Measurements from ENCODE around the gene ATXN1. TPM values are rescaled to one million over a fixed set of nuclear protein-coding genes. Genes with fewer than 3 reads are reported as not detected.
"Not testable (repeated sequence)": the region's sequence is repeated elsewhere in the genome, so short reads cannot be mapped to it uniquely, and the experiment has no call there.

The ATXN1 gene
- total RNA-seq, 2 donors from 2014 or later = 34.6 to 36.7 TPM

GRCh38 chr6:16412171-16412570 lies 349.1 kb downstream of the ATXN1 start:
- ATAC-seq = no peak
- intact Hi-C loops (cut with DNase I) = loop anchor here in 1 of 2 donors (5.0 kb wide), 1 partner anchor 80 kb away; no protein-coding TSS in a partner anchor
- no peak for DNase-seq

GRCh38 chr6:16409531-16410441 lies 351.5 kb downstream of the ATXN1 start:
- peak; percentile 57 for DNase-seq
- intact Hi-C loops (cut with DNase I) = loop anchor here (2.0 to 5.0 kb wide), 2 partner anchors 77 to 79 kb away; no protein-coding TSS in a partner anchor
- ATAC-seq = peak; percentile 54 to 67

GRCh38 chr6:16408766-16409165 lies 352.5 kb downstream of the ATXN1 start:
- intact Hi-C loops (cut with DNase I) = loop anchor here in 1 of 2 donors (2.0 kb wide), 1 partner anchor 78 kb away; no protein-coding TSS in a partner anchor
- no peak for ATAC-seq
- DNase-seq = no peak

GRCh38 chr6:16406966-16407365 lies 354.3 kb downstream of the ATXN1 start:
- ATAC-seq (peak in 1 of 2 donors; percentile 23), DNase-seq (no peak)
- intact Hi-C loops (cut with DNase I) = no loop called here

GRCh38 chr6:16406538-16406937 lies 354.7 kb downstream of the ATXN1 start:
- ATAC-seq; intact Hi-C loops (cut with DNase I); DNase-seq: not testable (repeated sequence)

GRCh38 chr6:16405375-16405774 lies 355.9 kb downstream of the ATXN1 start:
- DNase-seq = no peak
- ATAC-seq = no peak
- intact Hi-C loops (cut with DNase I) = no loop called here

- ATAC-seq (no peak), DNase-seq (no peak)
- intact Hi-C loops (cut with DNase I) = no loop called here
Observed at GRCh38 chr6:16404456-16404855, 356.8 kb downstream of the ATXN1 start.

- ATAC-seq = no peak
- DNase-seq = no peak
- intact Hi-C loops (cut with DNase I) = no loop called here
Observed at GRCh38 chr6:16403831-16404230, 357.4 kb downstream of the ATXN1 start.

GRCh38 chr6:16402581-16402900 lies 358.7 kb downstream of the ATXN1 start:
- intact Hi-C loops (cut with DNase I) = no loop called here
- DNase-seq (no peak), ATAC-seq (peak in 1 of 2 donors; percentile 48)

- ATAC-seq (no peak), DNase-seq (no peak)
- intact Hi-C loops (cut with DNase I) = no loop called here
Observed at GRCh38 chr6:16400248-16400760, 361.0 kb downstream of the ATXN1 start.

GRCh38 chr6:16399695-16400094 lies 361.6 kb downstream of the ATXN1 start:
- ATAC-seq (no peak), DNase-seq (no peak)
- intact Hi-C loops (cut with DNase I) = no loop called here

GRCh38 chr6:16399158-16399557 lies 362.1 kb downstream of the ATXN1 start:
- no peak for DNase-seq
- peak in 1 of 2 donors; percentile 32 for ATAC-seq
- intact Hi-C loops (cut with DNase I) = no loop called here

GRCh38 chr6:16398587-16398986 lies 362.7 kb downstream of the ATXN1 start:
- ATAC-seq (no peak), DNase-seq (no peak)
- intact Hi-C loops (cut with DNase I) = no loop called here

- DNase-seq (no peak), ATAC-seq (no peak)
- intact Hi-C loops (cut with DNase I) = no loop called here
Observed at GRCh38 chr6:16397623-16398022, 363.6 kb downstream of the ATXN1 start.

- intact Hi-C loops (cut with DNase I) = no loop called here
- ATAC-seq (no peak), DNase-seq (no peak)
Observed at GRCh38 chr6:16396497-16397319, 364.6 kb downstream of the ATXN1 start.

GRCh38 chr6:16394632-16395031 lies 366.6 kb downstream of the ATXN1 start:
- intact Hi-C loops (cut with DNase I) = no loop called here
- no peak for ATAC-seq
- DNase-seq = no peak

- ATAC-seq (no peak), DNase-seq (no peak)
- intact Hi-C loops (cut with DNase I) = no loop called here
Observed at GRCh38 chr6:16393326-16393725, 367.9 kb downstream of the ATXN1 start.

- intact Hi-C loops (cut with DNase I) = no loop called here
- DNase-seq (no peak), ATAC-seq (peak; percentile 61 to 65)
Observed at GRCh38 chr6:16392010-16392409, 369.2 kb downstream of the ATXN1 start.

- ATAC-seq (peak in 1 of 2 donors; percentile 47), DNase-seq (no peak)
- intact Hi-C loops (cut with DNase I) = no loop called here
Observed at GRCh38 chr6:16391451-16391912, 369.8 kb downstream of the ATXN1 start.
